Activated T-cell treated with anti-CD3 and anti-CD28 coated beads for 1 hour (primary cell): ENCODE data around the gene TRAPPC10.

Experiments used
- DNase-seq: peaks from one replicate; pipeline ENCODE4 v3.0.0-alpha.2; 2020; ENCODE audit warnings: low read depth

Gene TRAPPC10

GRCh38 chr21:44067011-44067839, 55.1 kb downstream of the TRAPPC10 start:
- DNase-seq, result no peak

- no peak for DNase-seq
Observed at GRCh38 chr21:44070391-44070790, 58.3 kb downstream of the TRAPPC10 start.

DNA sequence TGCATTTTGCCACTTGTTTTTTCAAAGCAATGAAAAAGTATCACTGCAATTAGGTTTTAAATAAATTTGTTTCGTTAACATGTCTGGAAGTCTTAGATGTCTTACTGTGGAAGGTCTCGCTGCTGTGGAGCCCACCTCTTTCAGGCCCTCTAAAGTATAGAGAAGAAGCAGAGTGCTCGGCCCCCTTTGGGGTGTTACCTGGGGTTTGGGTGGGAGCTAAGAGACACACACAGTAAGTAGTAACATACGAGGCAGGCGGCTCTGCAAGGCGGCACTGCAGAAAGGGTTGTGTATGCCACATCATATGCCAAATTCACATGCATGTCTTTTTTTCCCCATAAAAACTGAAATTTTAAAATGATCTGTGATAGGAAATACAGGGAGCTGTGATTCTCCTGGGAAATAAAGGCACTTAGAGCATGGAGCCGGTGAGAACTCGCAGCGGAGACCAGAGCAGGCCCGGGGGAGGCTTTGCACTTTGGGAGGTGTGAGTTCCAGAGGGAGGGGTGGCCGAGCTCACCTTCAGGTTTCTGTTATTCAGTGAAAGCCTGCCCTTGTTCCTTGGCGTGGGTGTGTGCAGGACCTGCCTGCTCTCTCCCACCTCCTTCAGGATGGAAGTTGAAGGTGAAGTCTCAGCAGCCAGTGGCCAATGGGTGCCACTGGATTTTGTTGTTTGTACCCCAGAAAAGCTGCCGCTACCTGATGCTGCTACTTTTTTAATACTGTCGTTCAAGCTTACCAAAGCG, 59.4 kb downstream of the TRAPPC10 start:
- DNase-seq, result no peak

- DNase-seq, result no peak
Observed at GRCh38 chr21:44072111-44072510, 60.0 kb downstream of the TRAPPC10 start.

GRCh38 chr21:44074315-44074958, 62.3 kb downstream of the TRAPPC10 start:
- no peak for DNase-seq

DNA sequence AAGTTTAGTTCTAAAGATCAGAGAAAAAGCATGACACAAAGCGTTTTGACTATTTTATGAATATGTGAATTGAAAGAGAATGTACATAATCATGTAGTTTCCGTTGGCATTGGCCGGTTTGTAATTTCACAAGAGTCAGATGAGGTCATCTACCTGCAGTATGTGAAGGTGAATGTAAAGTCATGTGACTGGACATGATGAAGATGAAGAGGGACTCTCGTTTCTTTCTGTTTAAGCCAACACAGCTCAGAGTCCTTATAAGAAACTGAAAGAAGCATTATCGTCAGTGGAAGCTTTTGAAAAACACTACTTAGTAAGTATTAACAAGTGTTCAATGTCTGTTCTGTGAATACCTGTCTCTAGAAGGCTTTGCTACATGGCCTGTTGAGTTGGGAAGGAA, 64.2 kb downstream of the TRAPPC10 start:
- no peak for DNase-seq

DNA sequence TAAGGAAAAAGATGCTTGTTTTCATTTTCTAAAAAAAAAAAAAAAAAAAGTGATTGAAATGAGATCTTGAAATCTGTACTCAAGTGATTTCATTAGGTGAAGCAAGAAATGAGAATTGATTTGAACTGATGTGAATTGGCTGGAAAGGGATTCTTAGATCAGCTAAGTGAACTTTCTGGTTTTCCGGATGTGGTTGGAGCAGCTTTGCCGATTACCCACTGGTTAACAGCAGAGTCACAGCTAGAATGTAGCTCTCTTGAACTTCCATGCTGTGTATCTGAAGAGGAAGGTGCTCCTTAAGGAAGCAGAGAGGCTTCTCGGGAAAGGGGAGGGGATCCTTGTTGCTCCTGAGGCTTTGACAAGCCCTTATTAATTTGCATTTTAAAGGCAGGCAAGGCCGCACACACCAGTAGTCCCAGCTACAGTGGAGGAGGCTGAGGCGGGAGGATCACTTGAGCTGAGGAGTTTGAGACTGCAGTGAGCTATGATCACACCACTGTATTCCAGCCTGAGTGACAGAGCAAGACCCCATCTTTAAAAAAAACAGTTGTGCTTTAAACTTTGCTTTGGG, 66.4 kb downstream of the TRAPPC10 start:
- DNase-seq, result no peak

- no peak for DNase-seq
Observed at GRCh38 chr21:44079446-44079845, 67.3 kb downstream of the TRAPPC10 start.

DNA sequence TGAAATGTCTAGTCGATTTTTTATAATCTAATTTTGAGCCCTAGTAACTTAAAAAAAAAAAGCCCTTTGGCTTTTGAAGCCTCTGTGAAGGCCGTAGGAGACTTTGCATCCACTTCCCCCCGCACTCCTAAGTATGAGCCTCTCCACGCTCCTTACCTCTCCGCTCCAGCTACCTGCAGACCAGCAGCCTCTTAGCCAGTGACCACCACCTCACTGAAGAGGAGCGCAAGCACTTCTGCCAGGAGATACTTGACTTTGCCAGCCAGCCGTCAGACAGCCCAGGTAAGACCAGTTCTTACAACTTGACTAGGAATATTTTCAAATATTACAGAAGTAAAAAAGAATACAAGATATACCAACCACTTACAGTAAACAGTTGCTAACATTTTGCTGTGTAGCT, 67.7 kb downstream of the TRAPPC10 start:
- no peak for DNase-seq

DNA sequence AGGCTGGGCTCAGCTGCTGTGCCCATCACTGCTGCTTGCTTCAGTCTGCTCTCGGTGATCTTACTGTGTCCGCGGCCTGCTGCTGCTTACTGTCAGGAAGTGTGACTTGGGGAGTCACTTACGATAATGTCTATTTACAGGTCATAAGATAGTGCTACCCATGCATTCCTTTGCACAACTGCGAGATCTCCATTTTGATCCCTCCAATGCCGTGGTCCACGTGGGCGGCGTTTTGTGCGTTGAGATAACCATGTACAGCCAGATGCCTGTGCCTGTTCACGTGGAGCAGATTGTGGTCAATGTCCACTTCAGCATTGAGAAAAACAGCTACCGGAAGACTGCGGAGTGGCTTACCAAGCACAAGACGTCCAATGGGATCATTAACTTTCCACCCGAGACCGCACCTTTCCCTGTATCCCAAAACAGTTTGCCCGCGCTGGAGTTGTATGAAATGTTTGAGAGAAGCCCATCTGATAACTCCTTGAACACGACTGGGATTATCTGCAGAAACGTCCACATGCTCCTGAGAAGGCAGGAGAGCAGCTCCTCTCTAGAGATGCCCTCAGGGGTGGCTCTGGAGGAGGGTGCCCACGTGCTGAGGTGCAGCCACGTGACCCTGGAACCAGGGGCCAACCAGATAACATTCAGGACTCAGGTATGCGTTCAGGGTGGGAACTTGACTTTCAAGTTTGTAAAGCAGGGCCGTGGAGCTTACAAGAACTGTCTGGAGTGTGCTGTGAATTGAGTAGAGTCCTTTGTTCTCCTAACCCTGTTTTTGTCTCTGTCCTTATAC, 70.7 kb downstream of the TRAPPC10 start:
- DNase-seq, result no peak

DNA sequence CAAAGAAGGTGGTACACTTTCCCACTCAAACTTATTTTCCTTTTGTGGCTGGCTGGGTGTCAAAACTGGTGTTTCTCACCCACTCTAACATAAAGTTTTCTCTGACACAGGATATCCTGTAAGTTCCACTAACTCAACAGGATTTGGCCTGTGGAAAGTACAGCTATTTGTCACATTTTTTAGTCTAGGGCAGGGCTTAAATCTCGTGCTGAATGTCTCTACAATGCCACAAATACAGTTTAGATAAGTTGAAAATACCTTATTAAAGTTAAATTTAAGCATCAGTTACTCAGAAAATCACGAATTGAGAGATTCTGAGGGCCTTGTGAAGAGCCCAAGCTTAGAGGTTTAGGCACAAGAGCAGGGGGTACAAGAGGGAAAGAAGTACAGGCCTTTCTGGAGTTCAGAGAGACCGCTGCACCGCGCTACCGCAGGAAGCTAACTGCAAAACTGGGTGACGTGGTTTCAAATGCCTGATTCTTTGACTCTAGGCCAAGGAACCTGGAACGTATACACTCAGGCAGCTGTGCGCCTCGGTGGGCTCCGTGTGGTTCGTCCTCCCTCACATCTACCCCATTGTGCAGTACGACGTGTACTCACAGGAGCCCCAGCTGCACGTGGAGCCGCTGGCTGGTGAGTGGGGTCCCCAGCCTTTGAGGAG, 71.7 kb downstream of the TRAPPC10 start:
- peak; percentile 33 for DNase-seq

GRCh38 chr21:44084496-44085241, 72.6 kb downstream of the TRAPPC10 start:
- no peak for DNase-seq

DNA sequence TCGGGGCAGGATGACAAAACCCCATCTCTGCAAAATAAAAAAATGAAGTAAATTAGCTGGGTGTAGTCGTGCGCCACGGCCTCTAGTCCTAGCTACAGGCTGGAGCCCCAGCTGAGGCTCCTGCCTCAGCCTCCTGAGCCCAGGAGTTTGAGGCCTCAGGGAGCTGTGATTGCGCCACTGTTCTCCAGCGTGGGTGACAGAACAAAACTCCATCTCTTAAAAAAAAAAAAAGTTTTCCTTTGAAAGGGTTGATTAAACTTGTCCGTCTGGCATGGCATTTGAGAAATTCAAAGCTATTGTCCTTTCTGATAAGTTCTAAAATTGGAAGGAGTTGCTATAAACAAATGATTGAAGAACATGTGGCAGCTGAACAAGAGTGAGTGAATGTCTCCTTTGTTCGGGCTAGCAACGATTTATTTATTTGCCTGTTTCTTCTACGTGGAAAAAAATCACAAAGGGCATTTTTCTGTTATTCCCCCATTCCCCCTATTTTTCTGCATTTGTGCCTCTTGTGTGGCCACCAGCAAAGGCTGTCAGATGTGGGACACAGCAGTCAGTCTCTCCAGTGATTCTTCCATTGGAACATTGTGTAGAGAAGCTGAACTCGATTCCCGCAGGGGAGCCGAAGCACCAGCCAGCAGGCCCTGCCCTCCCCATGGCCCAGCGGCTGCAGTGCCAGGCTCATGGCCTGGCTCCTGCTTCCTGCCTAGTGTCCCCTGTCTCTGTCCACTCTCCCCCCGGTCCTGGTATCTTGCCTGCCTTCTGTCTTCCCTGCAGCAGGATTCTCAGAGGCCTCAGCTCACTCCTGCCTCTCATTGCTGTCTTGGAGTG, 73.6 kb downstream of the TRAPPC10 start:
- no peak for DNase-seq

GRCh38 chr21:44086636-44087425, 74.7 kb downstream of the TRAPPC10 start:
- DNase-seq, result no peak

GRCh38 chr21:44087426-44088400, 75.6 kb downstream of the TRAPPC10 start:
- no peak for DNase-seq

- no peak for DNase-seq
Observed at GRCh38 chr21:44088401-44088780, 76.3 kb downstream of the TRAPPC10 start.
